MM.1S (cell line): ENCODE measurements around the gene C6orf163.

Experiments
- CTCF ChIP-seq: fragments of 300-600 bp; sonication (generic); IDR thresholded peaks from 2 replicates; pipeline ENCODE4 v1.5.1; 2016; ENCODE audit warnings: antibody characterized with exemption, low read length, mixed read lengths
- EZH2phosphoT487 ChIP-seq: fragments of 300-600 bp; sonication (generic); IDR thresholded peaks from 2 replicates; pipeline ENCODE4 v1.6.1; 2018; ENCODE audit warnings: antibody characterized with exemption, low read length

- TF ChIP-seq CTCF (no peak), EZH2phosphoT487 (no peak)
These were observed 2.7 kb upstream of the C6orf163 start for GRCh38 chr6:87341899-87342298.
